Renal cortex interstitium (tissue), 11 donors: ENCODE data around the gene STK24. TPM values are rescaled to one million over a fixed set of nuclear protein-coding genes. Genes with fewer than 3 reads are reported as not detected.
A peak's percentile ranks its signal among the peaks of the same experiment; 100 is the strongest.
"Not testable (repeated sequence)": the region's sequence is repeated elsewhere in the genome, so short reads cannot be mapped to it uniquely, and the experiment has no call there.

ENCODE experiments used
- DNase-seq, 11 donors: peaks; one replicate each; pipeline ENCODE4 v3.0.0-alpha.2; 2013; ENCODE audit warnings: low read depth in 9 of 11, low spot score in 4 of 11; ENCODE audit errors: extremely low read depth in 1 of 11
- polyA plus RNA-seq, 3 donors: library from polyadenylated mRNA; unstranded; fragments of 120-200 nt; gene quantifications; one replicate each; pipeline ENCODE4 v1.2.1, GENCODE V29; 2013; ENCODE audit not compliant: insufficient read length in 3 of 3

Gene STK24
- polyA plus RNA-seq, 3 donors = 116 to 126 (median 117) TPM

- DNase-seq = no peak
These were observed 140.5 kb downstream of the STK24 start for GRCh38 chr13:98436233-98436910.

DNA sequence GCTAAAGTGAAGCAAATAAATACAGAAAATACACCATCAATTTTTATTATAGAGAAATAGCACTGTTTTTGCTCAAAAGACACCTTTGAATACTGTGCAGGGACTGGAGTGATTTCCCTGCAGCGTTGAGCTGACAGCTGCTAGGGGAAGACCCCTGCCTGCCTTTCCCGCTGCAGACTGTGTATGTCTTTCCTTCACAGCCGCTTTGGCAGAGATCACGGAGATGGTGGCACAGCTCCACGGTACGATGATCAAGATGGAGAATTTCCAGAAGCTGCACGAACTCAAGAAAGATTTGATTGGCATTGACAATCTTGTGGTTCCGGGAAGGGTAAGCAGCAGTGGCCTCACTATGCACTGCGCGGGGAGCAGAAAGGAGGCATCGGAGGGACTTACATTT lies 141.5 kb downstream of the STK24 start:
- DNase-seq = no peak

DNA sequence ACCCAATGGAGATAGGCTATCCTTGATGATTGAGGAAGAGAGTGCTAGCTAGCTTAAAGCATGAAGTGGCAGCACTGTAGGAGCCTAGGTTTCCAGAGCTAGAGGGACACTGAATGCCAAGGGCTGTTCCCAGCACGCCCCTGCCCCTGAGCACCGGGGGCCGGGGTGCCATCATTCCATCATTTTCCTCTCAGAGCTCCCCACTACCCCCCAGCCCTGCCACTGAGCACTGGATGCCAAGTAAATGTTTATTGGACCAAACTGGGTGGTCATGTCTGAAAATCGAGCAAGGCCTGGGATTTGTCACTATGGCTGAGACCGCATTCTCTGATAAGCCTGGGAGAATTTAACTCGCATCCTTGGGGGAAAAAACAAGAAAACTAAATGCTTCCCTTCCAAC lies 142.8 kb downstream of the STK24 start:
- DNase-seq = no peak

GRCh38 chr13:98433654-98434053 lies 143.3 kb downstream of the STK24 start:
- DNase-seq = no peak

GRCh38 chr13:98432638-98433037 lies 144.3 kb downstream of the STK24 start:
- no peak for DNase-seq

- no peak for DNase-seq
These were observed 146.8 kb downstream of the STK24 start for GRCh38 chr13:98429977-98430736.

DNA sequence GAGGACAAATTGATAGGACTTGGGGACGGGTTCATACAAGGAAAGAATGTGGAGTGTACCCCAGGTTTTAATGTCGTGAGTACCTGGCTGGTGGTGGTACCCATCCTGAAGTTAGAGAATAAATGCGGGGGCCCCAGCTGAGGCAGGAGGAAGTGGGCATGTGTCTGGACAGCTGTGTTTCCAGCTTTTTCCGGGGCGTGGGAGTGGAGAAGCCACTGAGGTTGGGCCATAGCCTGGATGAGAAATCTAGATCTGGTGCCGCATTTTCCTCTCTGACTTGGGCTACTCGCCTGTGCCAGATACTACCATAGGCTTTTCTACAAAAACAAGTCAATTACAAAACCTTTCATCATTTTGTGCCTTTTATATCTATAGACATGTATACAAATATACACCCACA lies 147.4 kb downstream of the STK24 start:
- no peak for DNase-seq

DNA sequence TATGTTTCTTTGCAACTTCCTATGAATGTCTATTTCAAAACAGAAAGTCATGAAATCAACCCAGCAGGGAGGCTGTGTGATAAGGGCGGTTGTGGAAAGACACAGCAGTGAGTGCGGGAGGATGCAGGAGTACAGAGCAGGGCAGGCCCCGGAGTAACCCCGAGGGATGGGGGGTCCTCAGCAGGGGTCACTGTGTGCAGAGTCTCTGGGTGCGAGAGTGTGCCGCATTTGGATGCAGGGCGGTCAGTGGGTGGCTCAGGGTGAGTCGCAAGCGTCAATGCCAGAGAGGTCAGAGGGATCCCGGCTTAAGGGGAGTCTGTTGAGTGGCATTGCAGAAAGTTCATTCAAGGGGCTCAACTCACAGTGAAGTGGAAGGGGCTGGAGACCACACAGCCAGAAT lies 147.8 kb downstream of the STK24 start:
- DNase-seq = no peak

- DNase-seq = no peak
These were observed 148.5 kb downstream of the STK24 start for GRCh38 chr13:98428256-98428966.

DNA sequence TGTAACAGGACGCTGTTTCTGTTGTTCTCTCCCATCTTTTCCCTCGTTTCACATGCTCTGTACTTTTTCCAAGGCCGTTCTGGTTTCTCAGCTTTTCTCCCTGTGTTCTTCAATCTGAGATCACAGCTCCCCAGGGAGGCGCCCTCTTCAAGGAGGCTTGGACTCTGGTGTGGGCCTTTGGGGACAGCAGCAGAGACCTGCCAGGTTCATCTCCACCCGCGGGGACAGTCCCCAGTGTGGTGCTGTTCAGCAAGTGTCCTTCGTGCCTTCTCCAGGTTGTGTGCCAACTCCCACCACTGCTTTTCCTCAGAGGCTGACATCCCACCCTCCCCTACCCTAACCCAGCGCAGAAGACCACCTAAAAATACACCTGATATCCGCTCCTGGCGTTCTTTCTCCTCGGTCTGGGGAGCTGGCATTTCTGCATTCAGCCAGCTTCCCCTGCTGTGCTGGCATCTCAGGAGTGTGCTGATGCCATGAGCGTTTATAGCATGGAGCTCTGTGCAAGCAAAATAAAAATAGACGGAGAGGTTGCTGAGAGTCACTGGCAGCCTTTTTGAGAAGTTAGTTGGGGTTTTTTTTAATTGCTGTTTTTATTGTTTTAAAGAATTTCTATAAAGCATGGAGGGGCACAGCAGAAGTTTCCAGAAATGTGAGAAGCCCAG lies 149.4 kb downstream of the STK24 start:
- DNase-seq = no peak

DNA sequence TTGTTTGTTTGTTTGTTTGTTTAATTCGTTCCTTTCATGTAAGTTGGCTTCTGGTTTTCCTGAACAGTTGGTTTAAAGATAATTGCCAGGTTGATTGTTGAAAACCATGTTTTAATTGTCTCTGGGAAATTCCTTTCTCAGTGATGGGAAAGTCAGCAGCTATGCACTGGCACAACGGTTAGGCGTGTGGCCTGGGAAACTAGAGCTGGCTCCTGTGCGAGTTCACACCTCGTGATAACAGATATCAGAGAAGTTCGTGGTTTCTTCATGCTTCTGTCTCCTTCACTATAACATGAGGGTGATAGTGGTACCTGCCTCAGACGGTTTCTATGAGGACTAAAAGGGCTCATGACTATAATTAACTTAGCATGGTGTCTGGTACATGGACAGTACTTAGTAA lies 153.5 kb downstream of the STK24 start:
- no peak for DNase-seq

- no peak for DNase-seq
These were observed 154.9 kb downstream of the STK24 start for GRCh38 chr13:98422046-98422445.

DNA sequence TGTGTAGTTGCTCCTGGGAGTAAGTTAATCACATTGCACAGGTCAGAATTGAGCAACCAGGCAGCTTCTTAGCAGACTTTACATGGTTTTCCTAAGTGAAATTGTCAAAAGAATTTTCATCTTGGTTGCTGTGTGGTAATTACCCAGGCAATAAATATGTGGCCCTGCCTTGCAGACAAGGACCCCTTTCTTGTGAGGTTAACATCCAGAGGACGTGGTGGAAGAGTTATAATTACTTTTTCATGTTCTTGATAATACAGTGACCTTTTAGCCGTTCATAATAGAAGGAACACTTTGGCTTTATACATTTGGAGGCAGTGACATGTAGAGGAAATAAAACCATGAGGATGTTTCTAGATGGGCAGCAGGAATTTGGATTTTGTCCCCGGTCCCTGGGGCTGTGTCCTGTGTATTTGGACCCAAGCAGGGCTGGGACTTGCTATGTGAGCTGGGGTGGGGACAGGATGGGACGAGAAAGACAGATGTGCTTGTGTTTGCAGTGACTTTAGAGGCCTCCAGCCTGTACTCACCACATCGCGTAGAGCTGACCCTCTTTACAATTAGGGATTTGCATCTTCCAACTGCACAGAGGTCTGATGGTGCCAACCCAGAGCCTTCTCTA lies 156.2 kb downstream of the STK24 start:
- no peak for DNase-seq

- DNase-seq = no peak
These were observed 156.9 kb downstream of the STK24 start for GRCh38 chr13:98419786-98420553.

GRCh38 chr13:98416408-98416807 lies 160.5 kb downstream of the STK24 start:
- peak in 2 of 11 donors; percentile 43 to 54 for DNase-seq

GRCh38 chr13:98415326-98416070 lies 161.4 kb downstream of the STK24 start:
- DNase-seq = no peak

GRCh38 chr13:98413796-98414195 lies 163.1 kb downstream of the STK24 start:
- no peak for DNase-seq

- not testable (repeated sequence) for DNase-seq
These were observed 163.6 kb downstream of the STK24 start for GRCh38 chr13:98413278-98413677.
